ENCODE data around the gene CADPS. TPM values are rescaled to one million over a fixed set of nuclear protein-coding genes. Genes with fewer than 3 reads are reported as not detected.

The CADPS gene
- total RNA-seq, result not detected in 2 replicates

GRCh38 chr3:62874711-62875557, at the start of gene CADPS:
TSS of gene CADPS (minus strand) at chr3:62875416. CDS start at chr3:62875029, 387 bp downstream.
- H3K9me3 Mint-ChIP-seq, result no peaks in the 10 kb centered on the region
- no peak for DNase-seq
- intact Hi-C loops (cut with micrococcal nuclease), result loop anchor here (10.0 kb wide), 1 partner anchor 500 kb away; the partner anchor contains the start of gene FEZF2
- H3K4me3 Mint-ChIP-seq, result no peak within 1 kb of the TSS
- H3K4me1 Mint-ChIP-seq, result no peaks in the 10 kb centered on the region
- H3K36me3 Mint-ChIP-seq (ENCODE audit: low read depth), result no peaks in the 10 kb centered on the region
- no peak within 1 kb of the TSS for H3K27ac Mint-ChIP-seq
- H3K27me3 Mint-ChIP-seq, result peaks cover 40% of the 10 kb centered on the region

- Mint-ChIP-seq H3K9me3 (no peaks in the 10 kb centered on the region), H3K27me3 (no peaks in the 10 kb centered on the region), H3K4me3 (no peak overlapping the region), H3K4me1 (no peaks in the 10 kb centered on the region), H3K36me3 (ENCODE audit: low read depth) (no peaks in the 10 kb centered on the region), H3K27ac (no peak overlapping the region)
- no peak for DNase-seq
- intact Hi-C loops (cut with micrococcal nuclease), result no loop called here
Measured at GRCh38 chr3:62923066-62923465, 47.9 kb upstream of the CADPS start.

GRCh38 chr3:62922326-62922725, 47.1 kb upstream of the CADPS start:
- intact Hi-C loops (cut with micrococcal nuclease), result no loop called here
- no peaks in the 10 kb centered on the region for H3K36me3 Mint-ChIP-seq (ENCODE audit: low read depth)
- H3K4me3 Mint-ChIP-seq, result no peak overlapping the region
- no peaks in the 10 kb centered on the region for H3K9me3 Mint-ChIP-seq
- no peak overlapping the region for H3K27ac Mint-ChIP-seq
- H3K27me3 Mint-ChIP-seq, result no peaks in the 10 kb centered on the region
- H3K4me1 Mint-ChIP-seq, result no peaks in the 10 kb centered on the region
- DNase-seq, result no peak

GRCh38 chr3:62920466-62920784, 45.2 kb upstream of the CADPS start:
- Mint-ChIP-seq H3K9me3 (peaks cover 7% of the 10 kb centered on the region), H3K27me3 (no peaks in the 10 kb centered on the region), H3K36me3 (ENCODE audit: low read depth) (no peaks in the 10 kb centered on the region), H3K27ac (no peak overlapping the region), H3K4me1 (no peaks in the 10 kb centered on the region), H3K4me3 (no peak overlapping the region)
- no peak for DNase-seq
- intact Hi-C loops (cut with micrococcal nuclease), result no loop called here

GRCh38 chr3:62919784-62920465, 44.7 kb upstream of the CADPS start:
- no peak for DNase-seq
- no peaks in the 10 kb centered on the region for H3K27me3 Mint-ChIP-seq
- intact Hi-C loops (cut with micrococcal nuclease), result no loop called here
- no peaks in the 10 kb centered on the region for H3K36me3 Mint-ChIP-seq (ENCODE audit: low read depth)
- no peak overlapping the region for H3K27ac Mint-ChIP-seq
- no peak overlapping the region for H3K4me3 Mint-ChIP-seq
- peaks cover 7% of the 10 kb centered on the region for H3K9me3 Mint-ChIP-seq
- no peaks in the 10 kb centered on the region for H3K4me1 Mint-ChIP-seq

- intact Hi-C loops (cut with micrococcal nuclease), result no loop called here
- H3K27me3 Mint-ChIP-seq, result no peaks in the 10 kb centered on the region
Measured at GRCh38 chr3:62918777-62919176, 43.6 kb upstream of the CADPS start.

GRCh38 chr3:62918131-62918530, 42.9 kb upstream of the CADPS start:
- intact Hi-C loops (cut with micrococcal nuclease), result no loop called here
- Mint-ChIP-seq H3K36me3 (ENCODE audit: low read depth) (no peaks in the 10 kb centered on the region), H3K27ac (no peak overlapping the region), H3K9me3 (peaks cover 7% of the 10 kb centered on the region), H3K4me3 (no peak overlapping the region), H3K4me1 (no peaks in the 10 kb centered on the region), H3K27me3 (no peaks in the 10 kb centered on the region)
- DNase-seq, result no peak

More at GRCh38 chr3:62918777-62919176, 43.6 kb upstream of the CADPS start:
- Mint-ChIP-seq H3K4me3 (no peak overlapping the region), H3K27ac (no peak overlapping the region), H3K36me3 (ENCODE audit: low read depth) (no peaks in the 10 kb centered on the region), H3K4me1 (no peaks in the 10 kb centered on the region), H3K9me3 (peaks cover 7% of the 10 kb centered on the region)
- no peak for DNase-seq

GRCh38 chr3:62911526-62911925, 36.3 kb upstream of the CADPS start:
- DNase-seq, result no peak
- H3K27ac Mint-ChIP-seq, result no peak overlapping the region
- H3K9me3 Mint-ChIP-seq, result peaks cover 4% of the 10 kb centered on the region
- H3K27me3 Mint-ChIP-seq, result no peaks in the 10 kb centered on the region
- intact Hi-C loops (cut with micrococcal nuclease), result no loop called here
- H3K4me1 Mint-ChIP-seq, result no peaks in the 10 kb centered on the region
- H3K4me3 Mint-ChIP-seq, result no peak overlapping the region
- H3K36me3 Mint-ChIP-seq (ENCODE audit: low read depth), result no peaks in the 10 kb centered on the region

- H3K4me3 Mint-ChIP-seq, result no peak overlapping the region
- H3K27ac Mint-ChIP-seq, result no peak overlapping the region
- intact Hi-C loops (cut with micrococcal nuclease), result no loop called here
Measured at GRCh38 chr3:62905331-62905730, 30.1 kb upstream of the CADPS start.

GRCh38 chr3:62898530-62899496, 23.6 kb upstream of the CADPS start:
- Mint-ChIP-seq H3K4me1 (no peaks in the 10 kb centered on the region), H3K27me3 (no peaks in the 10 kb centered on the region), H3K36me3 (ENCODE audit: low read depth) (no peaks in the 10 kb centered on the region), H3K4me3 (no peak overlapping the region), H3K9me3 (no peaks in the 10 kb centered on the region), H3K27ac (no peak overlapping the region)
- DNase-seq, result no peak
- intact Hi-C loops (cut with micrococcal nuclease), result no loop called here

More at GRCh38 chr3:62905331-62905730, 30.1 kb upstream of the CADPS start:
- H3K9me3 Mint-ChIP-seq, result no peaks in the 10 kb centered on the region
- no peaks in the 10 kb centered on the region for H3K4me1 Mint-ChIP-seq
- H3K27me3 Mint-ChIP-seq, result no peaks in the 10 kb centered on the region
- H3K36me3 Mint-ChIP-seq (ENCODE audit: low read depth), result no peaks in the 10 kb centered on the region
- no peak for DNase-seq

- H3K4me1 Mint-ChIP-seq, result no peaks in the 10 kb centered on the region
- intact Hi-C loops (cut with micrococcal nuclease), result no loop called here
Measured at GRCh38 chr3:62895901-62896300, 20.7 kb upstream of the CADPS start.

GRCh38 chr3:62892951-62893350, 17.7 kb upstream of the CADPS start:
- no peak for DNase-seq
- Mint-ChIP-seq H3K27ac (no peak overlapping the region), H3K36me3 (ENCODE audit: low read depth) (no peaks in the 10 kb centered on the region), H3K4me3 (no peak overlapping the region), H3K9me3 (no peaks in the 10 kb centered on the region), H3K4me1 (no peaks in the 10 kb centered on the region), H3K27me3 (no peaks in the 10 kb centered on the region)
- intact Hi-C loops (cut with micrococcal nuclease), result no loop called here

More at GRCh38 chr3:62895901-62896300, 20.7 kb upstream of the CADPS start:
- no peak for DNase-seq
- Mint-ChIP-seq H3K27ac (no peak overlapping the region), H3K36me3 (ENCODE audit: low read depth) (no peaks in the 10 kb centered on the region), H3K9me3 (no peaks in the 10 kb centered on the region), H3K27me3 (no peaks in the 10 kb centered on the region), H3K4me3 (no peak overlapping the region)

GRCh38 chr3:62892045-62892444, 16.8 kb upstream of the CADPS start:
- Mint-ChIP-seq H3K27ac (no peak overlapping the region), H3K4me1 (no peaks in the 10 kb centered on the region), H3K36me3 (ENCODE audit: low read depth) (no peaks in the 10 kb centered on the region), H3K27me3 (no peaks in the 10 kb centered on the region), H3K9me3 (no peaks in the 10 kb centered on the region), H3K4me3 (no peak overlapping the region)
- no peak for DNase-seq
- intact Hi-C loops (cut with micrococcal nuclease), result no loop called here

Data from activated CD4-positive, alpha-beta T cell treated with anti-CD3 and anti-CD28 coated beads, Interleukin-2, amount 10 ng/mL, durations not matched to agents 24 days and 14 days (primary cell).